ENCODE results near the gene L3MBTL3.
A peak's percentile ranks its signal among the peaks of the same experiment; 100 is the strongest.
"Not testable (repeated sequence)": the region's sequence is repeated elsewhere in the genome, so short reads cannot be mapped to it uniquely, and the experiment has no call there.

Gene L3MBTL3

GRCh38 chr6:130161683-130162404 lies 143.5 kb downstream of the L3MBTL3 start:
- Mint-ChIP-seq H3K4me3 (no peak overlapping the region), H3K9me3 (peaks cover 3% of the 10 kb centered on the region), H3K36me3 (peaks cover 21% of the 10 kb centered on the region), H3K4me1 (peaks cover 43% of the 10 kb centered on the region), H3K27ac (peak overlapping the region; percentile 33)
- DNase-seq (ENCODE audit: low spot score in 2 of 2) (no peak), ATAC-seq (no peak)

DNA sequence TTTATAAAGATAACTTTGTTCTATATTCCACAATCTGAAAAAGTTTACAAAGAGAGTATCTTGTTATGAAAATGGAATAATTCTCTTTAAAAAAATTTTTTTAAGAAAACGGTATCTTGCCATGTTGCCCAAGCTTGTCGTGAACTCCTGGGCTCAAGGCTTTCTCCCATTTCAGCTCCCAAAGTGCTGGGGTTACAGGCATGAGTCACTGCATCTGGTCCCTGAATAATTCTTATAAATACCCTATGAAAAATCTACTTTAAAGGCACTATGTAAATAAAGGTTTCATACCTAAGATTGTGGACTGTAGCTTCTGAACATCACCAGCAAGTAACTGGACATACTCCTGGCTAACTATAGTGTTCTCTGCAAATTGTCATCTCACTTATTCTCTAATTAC lies 144.0 kb downstream of the L3MBTL3 start:
- Mint-ChIP-seq H3K9me3 (peaks cover 3% of the 10 kb centered on the region), H3K4me1 (peaks cover 43% of the 10 kb centered on the region), H3K36me3 (peaks cover 21% of the 10 kb centered on the region), H3K27ac (no peak overlapping the region), H3K4me3 (no peak overlapping the region)
- ATAC-seq, result no peak
- DNase-seq (ENCODE audit: low spot score in 2 of 2), result no peak

GRCh38 chr6:130163266-130163665 lies 144.9 kb downstream of the L3MBTL3 start:
- no peak for ATAC-seq

GRCh38 chr6:130164251-130164650 lies 145.9 kb downstream of the L3MBTL3 start:
- ATAC-seq, result no peak
- Mint-ChIP-seq H3K9me3 (peaks cover 3% of the 10 kb centered on the region), H3K4me3 (peak overlapping the region; percentile 27), H3K27ac (peak overlapping the region; percentile 84), H3K36me3 (peaks cover 17% of the 10 kb centered on the region), H3K4me1 (peaks cover 42% of the 10 kb centered on the region)
- DNase-seq (ENCODE audit: low spot score in 2 of 2), result no peak

More at GRCh38 chr6:130163266-130163665, 144.9 kb downstream of the L3MBTL3 start:
- Mint-ChIP-seq H3K4me1 (peaks cover 43% of the 10 kb centered on the region), H3K4me3 (no peak overlapping the region), H3K27ac (no peak overlapping the region), H3K9me3 (peaks cover 3% of the 10 kb centered on the region), H3K36me3 (peaks cover 21% of the 10 kb centered on the region)
- no peak for DNase-seq (ENCODE audit: low spot score in 2 of 2)

GRCh38 chr6:130167655-130168054 lies 149.3 kb downstream of the L3MBTL3 start:
- peaks cover 14% of the 10 kb centered on the region for H3K36me3 Mint-ChIP-seq
- H3K27ac Mint-ChIP-seq, result no peak overlapping the region
- ATAC-seq (no peak), DNase-seq (ENCODE audit: low spot score in 2 of 2) (peak in 1 of 2 donors; percentile 28)
- no peak overlapping the region for H3K4me3 Mint-ChIP-seq
- H3K9me3 Mint-ChIP-seq, result peaks cover 12% of the 10 kb centered on the region
- peaks cover 23% of the 10 kb centered on the region for H3K4me1 Mint-ChIP-seq

- peak overlapping the region; percentile 1 for H3K27ac Mint-ChIP-seq
- H3K4me3 Mint-ChIP-seq, ATAC-seq: not testable (repeated sequence)
- peaks cover 18% of the 10 kb centered on the region for H3K36me3 Mint-ChIP-seq
- peaks cover 16% of the 10 kb centered on the region for H3K9me3 Mint-ChIP-seq
- H3K4me1 Mint-ChIP-seq, result peaks cover 14% of the 10 kb centered on the region
- DNase-seq (ENCODE audit: low spot score in 2 of 2), result peak in 1 of 2 donors; percentile 20
Observed at GRCh38 chr6:130170160-130170559, 151.8 kb downstream of the L3MBTL3 start.

DNA sequence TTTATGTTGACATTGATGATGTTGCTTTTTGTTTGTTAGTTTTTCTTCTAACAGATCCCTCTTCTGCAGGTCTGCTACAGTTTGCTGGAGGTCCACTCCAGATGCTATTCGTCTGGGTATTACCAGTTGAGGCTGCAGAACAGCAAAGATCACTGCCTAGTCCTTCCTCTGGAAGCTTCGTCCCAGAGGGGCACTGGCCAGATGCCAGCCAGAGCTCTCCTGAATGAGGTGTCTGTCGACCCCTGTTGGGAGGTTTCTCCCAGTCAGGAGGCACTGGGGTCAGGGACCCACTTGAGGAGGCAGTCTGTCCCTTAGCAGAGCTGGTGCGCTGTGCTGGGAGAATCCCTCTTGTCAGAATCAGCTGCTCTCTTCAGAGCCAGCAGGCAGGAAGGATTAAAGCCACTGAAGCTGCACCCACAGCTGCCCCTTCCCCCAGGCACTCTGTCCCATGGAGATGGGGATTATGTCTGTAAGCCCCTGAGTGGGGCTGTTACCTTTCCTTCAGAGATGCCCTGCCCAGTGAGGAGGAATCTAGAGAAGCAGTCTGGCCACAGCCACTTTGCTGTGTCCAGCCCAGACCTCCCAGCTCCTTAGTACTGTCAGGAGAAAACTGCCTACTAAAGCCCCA lies 155.1 kb downstream of the L3MBTL3 start:
- Mint-ChIP-seq H3K36me3 (peaks cover 20% of the 10 kb centered on the region), H3K9me3 (peaks cover 16% of the 10 kb centered on the region), H3K4me1 (peaks cover 17% of the 10 kb centered on the region), H3K27ac (peak overlapping the region; percentile 13)
- DNase-seq (ENCODE audit: low spot score in 2 of 2), result peak in 1 of 2 donors; percentile 26
- ATAC-seq, H3K4me3 Mint-ChIP-seq: not testable (repeated sequence)

DNA sequence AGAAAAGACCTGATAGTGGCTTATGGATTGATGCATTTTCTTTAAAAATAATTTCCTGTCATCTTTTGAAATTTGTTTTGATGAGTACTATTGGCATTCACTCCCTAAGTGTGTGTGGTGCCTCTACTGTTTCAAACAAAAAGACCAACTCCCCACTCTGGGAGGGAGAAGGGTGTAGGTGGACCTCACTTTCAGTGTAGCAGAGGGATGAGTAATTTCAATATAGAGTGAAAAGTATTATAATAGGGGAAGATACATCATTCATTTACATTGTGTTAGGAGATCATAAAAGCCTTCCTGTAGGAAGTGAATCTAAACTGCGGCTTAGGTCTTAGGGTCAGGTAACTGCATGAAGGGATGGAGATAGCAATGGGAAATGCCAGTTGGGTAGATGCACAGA lies 158.0 kb downstream of the L3MBTL3 start:
- Mint-ChIP-seq H3K27ac (peak overlapping the region; percentile 8), H3K36me3 (peaks cover 49% of the 10 kb centered on the region), H3K9me3 (peaks cover 7% of the 10 kb centered on the region), H3K4me1 (peaks cover 17% of the 10 kb centered on the region), H3K4me3 (no peak overlapping the region)
- ATAC-seq (peak; percentile 70), DNase-seq (ENCODE audit: low spot score in 2 of 2) (peak in 1 of 2 donors; percentile 3)

GRCh38 chr6:130178692-130179091 lies 160.3 kb downstream of the L3MBTL3 start:
- Mint-ChIP-seq H3K27ac (no peak overlapping the region), H3K4me3 (no peak overlapping the region), H3K9me3 (no peaks in the 10 kb centered on the region), H3K4me1 (peaks cover 27% of the 10 kb centered on the region), H3K36me3 (peaks cover 69% of the 10 kb centered on the region)
- ATAC-seq, result peak; percentile 85
- DNase-seq (ENCODE audit: low spot score in 2 of 2), result no peak

DNA sequence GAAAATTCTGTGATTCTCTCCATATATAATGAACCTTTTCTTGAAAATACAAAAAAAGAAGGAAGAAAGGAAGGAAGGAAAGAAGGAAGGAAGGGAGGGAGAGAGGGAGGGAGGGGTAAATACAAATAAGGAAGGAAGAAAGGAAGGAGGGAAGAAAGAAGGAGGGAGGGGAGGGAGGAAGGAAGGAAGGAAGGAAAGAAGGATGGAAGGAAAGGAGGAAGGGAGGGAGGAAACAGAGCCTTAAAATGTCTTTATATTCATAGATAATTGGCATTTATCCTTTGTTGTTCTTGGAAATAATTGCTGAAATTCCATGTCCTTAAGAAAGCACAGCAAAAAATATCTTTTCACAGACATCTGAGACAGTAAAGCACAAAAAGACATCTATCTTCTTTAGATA lies 164.1 kb downstream of the L3MBTL3 start:
- peaks cover 69% of the 10 kb centered on the region for H3K36me3 Mint-ChIP-seq
- H3K27ac Mint-ChIP-seq, result peak overlapping the region; percentile 91
- peak overlapping the region; percentile 69 for H3K4me3 Mint-ChIP-seq
- ATAC-seq, result no peak
- H3K9me3 Mint-ChIP-seq, result no peaks in the 10 kb centered on the region
- no peak for DNase-seq (ENCODE audit: low spot score in 2 of 2)
- H3K4me1 Mint-ChIP-seq, result peaks cover 44% of the 10 kb centered on the region

GRCh38 chr6:130183271-130184222 lies 165.2 kb downstream of the L3MBTL3 start:
- peaks cover 70% of the 10 kb centered on the region for H3K36me3 Mint-ChIP-seq

GRCh38 chr6:130185658-130186057 lies 167.3 kb downstream of the L3MBTL3 start:
- DNase-seq (ENCODE audit: low spot score in 2 of 2) (no peak), ATAC-seq (no peak)
- Mint-ChIP-seq H3K27ac (peak overlapping the region; percentile 55), H3K4me1 (peaks cover 65% of the 10 kb centered on the region), H3K36me3 (peaks cover 57% of the 10 kb centered on the region), H3K9me3 (no peaks in the 10 kb centered on the region), H3K4me3 (no peak overlapping the region)

More at GRCh38 chr6:130183271-130184222, 165.2 kb downstream of the L3MBTL3 start:
- peaks cover 47% of the 10 kb centered on the region for H3K4me1 Mint-ChIP-seq
- H3K4me3 Mint-ChIP-seq, result peak overlapping the region; percentile 69
- peak overlapping the region; percentile 91 for H3K27ac Mint-ChIP-seq
- H3K9me3 Mint-ChIP-seq, result no peaks in the 10 kb centered on the region
- DNase-seq (ENCODE audit: low spot score in 2 of 2), result no peak
- peak; percentile 87 for ATAC-seq

- peaks cover 50% of the 10 kb centered on the region for H3K36me3 Mint-ChIP-seq
- peak overlapping the region; percentile 37 for H3K4me3 Mint-ChIP-seq
- ATAC-seq (peak; percentile 83), DNase-seq (ENCODE audit: low spot score in 2 of 2) (no peak)
- peaks cover 80% of the 10 kb centered on the region for H3K4me1 Mint-ChIP-seq
- H3K27ac Mint-ChIP-seq, result peak overlapping the region; percentile 66
- no peaks in the 10 kb centered on the region for H3K9me3 Mint-ChIP-seq
Observed at GRCh38 chr6:130187335-130188206, 169.2 kb downstream of the L3MBTL3 start.

- Mint-ChIP-seq H3K4me1 (peaks cover 81% of the 10 kb centered on the region), H3K4me3 (peak overlapping the region; percentile 20), H3K36me3 (peaks cover 51% of the 10 kb centered on the region), H3K9me3 (no peaks in the 10 kb centered on the region), H3K27ac (peak overlapping the region; percentile 66)
- DNase-seq (ENCODE audit: low spot score in 2 of 2) (no peak), ATAC-seq (no peak)
Observed at GRCh38 chr6:130188207-130188899, 170.0 kb downstream of the L3MBTL3 start.

All from stimulated activated effector memory CD8-positive, alpha-beta T cell treated with anti-CD3 and anti-CD28 coated beads, Interleukin-12 subunit alpha, Interleukin-12 subunit beta, amount 100 ng/mL, for 72 hours (primary cell).